Right lobe of liver (tissue), 6 donors: ENCODE data around the gene SLC30A1. TPM values are rescaled to one million over a fixed set of nuclear protein-coding genes. Genes with fewer than 3 reads are reported as not detected.

Experiments used
- ATAC-seq, 4 donors: fragments of 200-7000 bp; cut with Tn5 transposase; one replicate each; pipeline ENCODE4 v1.9.1; 2020; ENCODE audit warnings: mild to moderate bottlenecking in 4 of 4, moderate library complexity in 4 of 4
- DNase-seq, 3 donors: peaks; one replicate each; pipeline ENCODE4 v3.0.0-alpha.2; 2020
- H3K27ac ChIP-seq, 3 donors: fragments of 200-600 bp; one replicate each; pipeline ENCODE4 v1.8.0; 2022
- H3K27me3 ChIP-seq, 2 donors: fragments of 200-600 bp; one replicate each; pipeline ENCODE4 v1.8.0; 2022
- H3K36me3 ChIP-seq, 4 donors: fragments of 200-600 bp; sonication (generic) in 1 of 4; one replicate each; pipeline versions ENCODE4 v1.5.1 to v1.8.0; 2017 to 2022; ENCODE audit warnings: control low read depth in 1 of 4
- H3K4me1 ChIP-seq, 4 donors: fragments of 200-600 bp; sonication (generic) in 1 of 4; one replicate each; pipeline versions ENCODE4 v1.5.1 to v1.8.0; 2017 to 2022; ENCODE audit warnings: control low read depth in 1 of 4
- H3K4me3 ChIP-seq, 3 donors: fragments of 200-600 bp; one replicate each; pipeline ENCODE4 v1.8.0; 2022
- H3K9me3 ChIP-seq, 4 donors: fragments of 200-600 bp; sonication (generic) in 1 of 4; one replicate each; pipeline versions ENCODE4 v1.5.1 to v1.8.0; 2017 to 2022; ENCODE audit warnings: control low read depth in 1 of 4
- CTCF ChIP-seq, 4 donors: fragments of 200-600 bp in 3 of 4; fragments of 450-650 bp in 1 of 4; IDR thresholded peaks; one replicate each; pipeline versions ENCODE4 v1.5.1 to v1.8.0; 2016 to 2022; ENCODE audit warnings: antibody characterized with exemption in 4 of 4, mild to moderate bottlenecking in 2 of 4
- POLR2A ChIP-seq: fragments of 450-650 bp; IDR thresholded peaks from one replicate; pipeline ENCODE4 v1.6.1; 2017; ENCODE audit warnings: antibody characterized with exemption, mild to moderate bottlenecking
- WGBS: methylation state at CpG from one replicate; pipeline ENCODE4 v1.1.6; 2018; ENCODE audit warnings: low coverage, low lambda C conversion rate; ENCODE audit not compliant: insufficient coverage; ENCODE audit errors: missing lambda C conversion rate; 5-methylcytosine and 5-hydroxymethylcytosine counted together
- intact Hi-C, 2 donors: fragments of 100-400 bp; cut with DNase I; formaldehyde crosslinking; loops; one replicate each; pipeline versions ENCODE4 v1.11.2 to v1.14.1; 2022
- total RNA-seq, 6 experiments: library from RNA; depleted of rRNA in 2 of 6; stranded (reverse); fragments of >200 nt in 2 of 6; fragmentation: NEBNext Ultra II Directional in 3 of 6; extraction: Animal tissue kit (Norgen Biotek cat#: 25700) in 3 of 6; gene quantifications; one replicate each; pipeline versions ENCODE4 v1.1.0 to v1.2.4, GENCODE V29; 2016 to 2023
- donor health status: DM: no; HTN: yes; CAD: no.
- donor health status: DM: no; HTN: no; CAD: no.
- donor health status: DM: no; HTN: no; CAD: no.
- donor health status: DM: no; HTN: yes; CAD: no.
- donor health status: DM: no; HTN: yes; CAD: no.

SLC30A1 gene
- total RNA-seq, 6 experiments from 2014 or later = 23.2 to 72.9 (median 48.2) TPM

DNA sequence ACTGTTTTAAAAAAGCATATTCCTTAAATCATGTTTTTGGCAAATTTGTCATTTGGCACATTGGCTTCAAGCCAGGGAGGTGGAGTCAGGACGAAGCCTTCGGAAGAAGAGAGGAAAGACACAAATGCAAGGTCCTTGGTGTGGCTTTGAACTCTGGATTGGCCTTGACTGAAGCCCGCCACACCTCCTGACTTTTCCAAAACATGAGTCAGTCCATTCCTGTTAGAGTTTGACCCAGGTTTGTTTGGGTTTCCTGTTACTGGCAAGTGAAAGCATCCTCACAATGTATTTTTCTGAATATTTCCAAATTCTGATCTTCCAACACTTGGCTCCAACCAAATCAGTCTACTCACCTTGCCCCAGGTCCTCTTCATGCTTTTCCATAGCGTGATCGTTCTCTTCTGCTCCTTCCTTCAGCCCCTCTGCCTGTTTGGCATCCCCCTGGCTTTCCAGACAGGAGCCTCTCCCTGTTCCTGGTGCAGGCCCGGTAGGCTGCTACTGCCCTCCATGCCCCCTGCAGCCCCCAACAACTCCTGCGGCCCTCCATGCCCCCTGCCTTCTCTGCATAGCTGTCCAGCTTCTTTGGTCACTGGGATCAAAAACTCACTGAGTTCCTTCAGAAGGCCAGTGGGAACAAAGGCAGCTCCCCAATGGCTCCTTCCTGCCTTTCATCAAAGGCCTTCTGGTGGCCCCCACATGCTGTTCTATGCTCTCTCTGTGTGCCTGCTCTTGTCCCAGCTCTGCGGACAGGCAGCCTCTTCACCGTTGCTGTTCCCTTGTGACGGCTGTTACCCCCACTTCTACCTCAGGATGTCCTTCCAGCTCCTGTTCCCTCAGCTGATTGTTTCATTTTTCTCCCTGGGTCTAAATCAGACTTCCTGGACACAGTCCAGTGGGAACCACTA is 30.4 kb upstream of the SLC30A1 start:
- intact Hi-C loops = no loop called here
- peak overlapping the region; percentile 60 to 71 (median 63) for H3K27ac ChIP-seq
- H3K4me3 ChIP-seq = no peak overlapping the region
- H3K9me3 ChIP-seq = no peaks in the 10 kb centered on the region
- H3K4me1 ChIP-seq = peaks cover 0 to 50% (median 18%) of the 10 kb centered on the region in 4 donors
- no peaks in the 10 kb centered on the region for H3K36me3 ChIP-seq
- 36% methylated on average over 10 of the region's 10 CpGs for WGBS
- DNase-seq (peak in 1 of 3 donors; percentile 72), ATAC-seq (peak; percentile 43 to 79 (median 60))
- no peaks in the 10 kb centered on the region for H3K27me3 ChIP-seq
- TF ChIP-seq POLR2A = no peak
- TF ChIP-seq CTCF (IDR thresholded peaks at IDR 0.05) = no peak

- Histone ChIP-seq H3K36me3 (no peaks in the 10 kb centered on the region), H3K4me1 (peaks cover 0 to 64% (median 24%) of the 10 kb centered on the region in 4 donors), H3K27me3 (no peaks in the 10 kb centered on the region), H3K4me3 (no peak overlapping the region), H3K9me3 (no peaks in the 10 kb centered on the region), H3K27ac (peak overlapping the region in 2 of 3 donors; percentile 15 to 69)
- DNase-seq (no peak), ATAC-seq (peak in 2 of 4 donors; percentile 11 to 17)
- intact Hi-C loops = no loop called here
- 70% methylated on average over 6 of the region's 6 CpGs for WGBS
- TF ChIP-seq CTCF (IDR thresholded peaks at IDR 0.05) = no peak
- no peak for TF ChIP-seq POLR2A
Measured at GRCh38 chr1:211607754-211608473, 29.0 kb upstream of the SLC30A1 start.

GRCh38 chr1:211606914-211607753 is 28.2 kb upstream of the SLC30A1 start:
- ATAC-seq = peak in 2 of 4 donors; percentile 3 to 10
- peaks cover 0 to 72% (median 27%) of the 10 kb centered on the region in 4 donors for H3K4me1 ChIP-seq
- intact Hi-C loops = no loop called here
- peak overlapping the region in 2 of 3 donors; percentile 43 to 69 for H3K27ac ChIP-seq
- no peak for DNase-seq
- 61% methylated on average over 11 of the region's 12 CpGs for WGBS
- no peaks in the 10 kb centered on the region for H3K27me3 ChIP-seq
- H3K9me3 ChIP-seq = no peaks in the 10 kb centered on the region
- no peaks in the 10 kb centered on the region for H3K36me3 ChIP-seq
- TF ChIP-seq CTCF (IDR thresholded peaks at IDR 0.05) = no peak
- TF ChIP-seq POLR2A = peak; percentile 19
- H3K4me3 ChIP-seq = no peak overlapping the region

GRCh38 chr1:211606332-211606913 is 27.5 kb upstream of the SLC30A1 start:
- no peak for TF ChIP-seq POLR2A
- no peak for TF ChIP-seq CTCF (IDR thresholded peaks at IDR 0.05)
- no peaks in the 10 kb centered on the region for H3K27me3 ChIP-seq
- intact Hi-C loops = no loop called here
- no peak for ATAC-seq
- peaks cover 0 to 71% (median 27%) of the 10 kb centered on the region in 4 donors for H3K4me1 ChIP-seq
- H3K4me3 ChIP-seq = peak overlapping the region in 1 of 3 donors; percentile 16
- H3K36me3 ChIP-seq = no peaks in the 10 kb centered on the region
- no peak for DNase-seq
- no peaks in the 10 kb centered on the region for H3K9me3 ChIP-seq
- peak overlapping the region in 2 of 3 donors; percentile 1 to 34 for H3K27ac ChIP-seq
- 69% methylated on average over 7 of the region's 8 CpGs for WGBS
